Neural cell (in vitro differentiated cells): Measurements from ENCODE around the gene P2RY1. TPM values are rescaled to one million over a fixed set of nuclear protein-coding genes. Genes with fewer than 3 reads are reported as not detected.

Source experiments
- H2AFZ ChIP-seq: fragments of 200-600, 300-800 bp; sonication (generic), shearing (Covaris generic); 2 replicates; pipeline ENCODE4 v1.6.0; 2014; ENCODE audit warnings: low read depth, mild to moderate bottlenecking, antibody characterized with exemption, low read length, moderate library complexity
- H3F3A ChIP-seq: fragments of 200-600 bp; shearing (Covaris generic); 2 replicates; pipeline ENCODE4 v1.6.1; 2016; ENCODE audit warnings: mild to moderate bottlenecking, moderate library complexity, mixed read lengths, antibody characterized with exemption, low read length; ENCODE audit not compliant: insufficient read depth, poor library complexity, severe bottlenecking
- H3K27ac ChIP-seq: fragments of 200-600, 300-800 bp; sonication (generic), shearing (Covaris generic); 2 replicates; pipeline ENCODE4 v1.5.1; 2014; ENCODE audit warnings: mild to moderate bottlenecking, low read length, moderate library complexity
- H3K27me3 ChIP-seq: fragments of 300-800, 200-600 bp; sonication (generic), shearing (Covaris generic); 2 replicates; pipeline ENCODE4 v1.6.0; 2014; ENCODE audit warnings: mild to moderate bottlenecking, low read depth, low read length, moderate library complexity; ENCODE audit not compliant: insufficient read depth
- H3K36me3 ChIP-seq: fragments of 300-800, 200-600 bp; sonication (generic), shearing (Covaris generic); 2 replicates; pipeline ENCODE4 v1.5.1; 2014; ENCODE audit warnings: mild to moderate bottlenecking, antibody characterized with exemption, low read length, moderate library complexity; ENCODE audit not compliant: insufficient read depth
- H3K4me2 ChIP-seq: fragments of 300-800, 200-600 bp; sonication (generic), shearing (Covaris generic); 2 replicates; pipeline ENCODE4 v1.6.0; 2014; ENCODE audit warnings: mild to moderate bottlenecking, low read length
- H3K4me3 ChIP-seq: fragments of 300-800, 200-600 bp; sonication (generic), shearing (Covaris generic); 2 replicates; pipeline ENCODE4 v1.5.1; 2014; ENCODE audit warnings: mild to moderate bottlenecking, low read length, moderate library complexity
- H3K79me2 ChIP-seq: fragments of 200-600 bp; shearing (Covaris generic); replicated peaks from 2 replicates; pipeline ENCODE4 v1.6.0; 2014; ENCODE audit warnings: mild to moderate bottlenecking, low read length, moderate library complexity; ENCODE audit not compliant: insufficient read depth
- H3K9ac ChIP-seq: fragments of 300-800, 200-600 bp; sonication (generic), shearing (Covaris generic); 2 replicates; pipeline ENCODE4 v1.6.1; 2016; ENCODE audit warnings: mild to moderate bottlenecking, low read length, mixed read lengths
- H3K9me2 ChIP-seq: fragments of 200-600 bp; shearing (Covaris generic); 2 replicates; pipeline ENCODE4 v1.6.1; 2016; ENCODE audit warnings: mild to moderate bottlenecking, low read length, mixed read lengths; ENCODE audit not compliant: insufficient read depth
- H3K9me3 ChIP-seq: fragments of 200-600, 300-800 bp; sonication (generic), shearing (Covaris generic); 2 replicates; pipeline ENCODE4 v1.6.1; 2016; ENCODE audit warnings: mild to moderate bottlenecking, mixed run types, low read length, moderate library complexity, mixed read lengths
- H4K20me1 ChIP-seq: fragments of 200-600 bp; shearing (Covaris generic); 2 replicates; pipeline ENCODE4 v1.6.1; 2016; ENCODE audit warnings: mild to moderate bottlenecking, mixed run types; ENCODE audit not compliant: insufficient read depth
- CTCF ChIP-seq: fragments of 450-650 bp; IDR thresholded peaks from 2 replicates; pipeline ENCODE4 v1.5.1; 2014; ENCODE audit warnings: antibody characterized with exemption, mild to moderate bottlenecking, moderate library complexity; ENCODE audit not compliant: poor library complexity, severe bottlenecking
- EP300 ChIP-seq: fragments of 450-650 bp; conservative IDR thresholded peaks from 2 replicates; pipeline ENCODE4 v1.6.1; 2014; ENCODE audit warnings: antibody characterized with exemption, mild to moderate bottlenecking, moderate library complexity; ENCODE audit not compliant: poor library complexity, severe bottlenecking
- EZH2 ChIP-seq: fragments of 200-600, 300-800 bp; shearing (Covaris generic), sonication (generic); IDR thresholded peaks from 2 replicates; pipeline ENCODE4 v1.6.1; 2014; ENCODE audit warnings: antibody characterized with exemption, low read length, borderline replicate concordance, mild to moderate bottlenecking; ENCODE audit not compliant: insufficient read depth, poor library complexity, severe bottlenecking
- MXI1 ChIP-seq: fragments of 450-650 bp; conservative IDR thresholded peaks from 2 replicates; pipeline ENCODE4 v1.6.1; 2014; ENCODE audit warnings: antibody characterized with exemption, mild to moderate bottlenecking; ENCODE audit not compliant: poor library complexity, severe bottlenecking
- POLR2AphosphoS5 ChIP-seq: IDR thresholded peaks from 2 replicates; pipeline ENCODE4 v1.6.1; 2012
- RAD21 ChIP-seq: fragments of 450-650 bp; conservative IDR thresholded peaks from 2 replicates; pipeline ENCODE4 v1.6.1; 2014; ENCODE audit warnings: antibody characterized with exemption, mild to moderate bottlenecking, moderate library complexity
- REST ChIP-seq: IDR thresholded peaks from 2 replicates; pipeline ENCODE4 v1.6.1; 2012; ENCODE audit warnings: borderline replicate concordance
- SMC3 ChIP-seq: fragments of 450-650 bp; conservative IDR thresholded peaks from 2 replicates; pipeline ENCODE4 v1.6.1; 2014; ENCODE audit warnings: antibody characterized with exemption, mild to moderate bottlenecking, moderate library complexity; ENCODE audit not compliant: poor library complexity
- TAF1 ChIP-seq: IDR thresholded peaks from 2 replicates; pipeline ENCODE4 v1.6.1; 2012; ENCODE audit warnings: low read depth
- polyA plus RNA-seq: library from polyadenylated mRNA; depleted of rRNA; stranded (reverse); fragments of >200 nt; gene quantifications from 2 replicates; pipeline ENCODE4 v1.2.3, GENCODE V29; 2014

P2RY1 gene
- polyA plus RNA-seq, 1 donor from 2014 or later = 3.0 TPM

GRCh38 chr3:152793969-152794368, 41.0 kb upstream of the P2RY1 start:
- TF ChIP-seq REST (no peak), MXI1 (no peak), TAF1 (no peak), CTCF (no peak), EP300 (no peak), POLR2AphosphoS5 (no peak), EZH2 (no peak), RAD21 (no peak), SMC3 (no peak)
- no peaks in the 10 kb centered on the region for H3K9me3 ChIP-seq

GRCh38 chr3:152797751-152798432, 37.0 kb upstream of the P2RY1 start:
- no peak overlapping the region for H3K4me3 ChIP-seq
- no peaks in the 10 kb centered on the region for H3K9me2 ChIP-seq
- H3K27ac ChIP-seq = no peak overlapping the region
- no peaks in the 10 kb centered on the region for H3K27me3 ChIP-seq
- H3K36me3 ChIP-seq = no peaks in the 10 kb centered on the region
- H3K9me3 ChIP-seq = no peaks in the 10 kb centered on the region
- H2AFZ ChIP-seq = no peak overlapping the region
- no peak overlapping the region for H3K4me2 ChIP-seq
- H4K20me1 ChIP-seq = no peaks in the 10 kb centered on the region
- no peak overlapping the region for H3K9ac ChIP-seq
- no peaks in the 10 kb centered on the region for H3F3A ChIP-seq
- TF ChIP-seq CTCF (no peak), REST (no peak), EZH2 (no peak), RAD21 (no peak), EP300 (no peak), SMC3 (no peak), MXI1 (no peak), POLR2AphosphoS5 (no peak)
- no peaks in the 10 kb centered on the region for H3K79me2 ChIP-seq

More at GRCh38 chr3:152793969-152794368, 41.0 kb upstream of the P2RY1 start:
- Histone ChIP-seq H3K27me3 (no peaks in the 10 kb centered on the region), H3F3A (no peaks in the 10 kb centered on the region), H2AFZ (no peak overlapping the region), H3K4me3 (no peak overlapping the region), H3K9ac (no peak overlapping the region), H3K27ac (no peak overlapping the region), H3K4me2 (no peak overlapping the region), H3K9me2 (no peaks in the 10 kb centered on the region), H4K20me1 (no peaks in the 10 kb centered on the region), H3K79me2 (no peaks in the 10 kb centered on the region), H3K36me3 (no peaks in the 10 kb centered on the region)
